Measurements from ENCODE around the gene FAM13A.

DNA sequence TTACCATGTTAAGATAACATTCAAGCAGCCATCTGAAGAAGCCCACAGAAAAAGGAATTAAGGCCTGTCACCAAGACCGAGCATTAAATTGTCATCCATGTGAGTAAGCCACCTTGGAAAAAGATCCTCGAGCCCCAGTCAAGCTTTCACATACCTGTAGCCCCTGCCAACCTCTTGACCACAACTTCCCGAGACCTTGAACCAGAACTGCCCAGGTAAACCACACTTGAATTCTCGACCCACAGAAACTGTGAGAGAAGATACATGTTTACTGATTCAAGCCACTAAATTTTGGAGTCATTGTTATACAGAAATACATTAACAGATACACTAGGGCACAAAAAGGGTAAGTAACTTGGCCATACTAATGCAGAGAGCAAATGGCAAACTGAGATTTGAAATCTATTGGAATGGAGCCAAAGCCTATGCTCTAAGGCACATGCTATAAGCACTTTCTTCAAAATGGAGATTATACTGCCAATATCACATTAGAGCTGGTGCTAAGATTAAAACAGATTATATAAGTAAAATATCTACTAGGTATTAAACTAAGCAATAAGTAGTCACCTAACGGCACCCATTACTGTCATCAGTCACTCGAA lies 49.5 kb downstream of the FAM13A start:
- no peak for TF ChIP-seq CTCF (IDR thresholded peaks at IDR 0.05)
- TF ChIP-seq POLR2A (IDR thresholded peaks at IDR 0.05): no peak
